Esophagus squamous epithelium (tissue), 5 donors: Measurements from ENCODE around the gene TFEB. TPM values are rescaled to one million over a fixed set of nuclear protein-coding genes. Genes with fewer than 3 reads are reported as not detected.
A peak's percentile ranks its signal among the peaks of the same experiment; 100 is the strongest.

Experiments
- DNase-seq: peaks from one replicate; lab custom pipeline; 2025; lab: John Stamatoyannopoulos, UW
- H3K27ac ChIP-seq, 4 donors: fragments of 200-600 bp; sonication (generic); one replicate each; pipeline ENCODE4 v1.5.1; 2016 to 2019; ENCODE audit warnings: mild to moderate bottlenecking in 1 of 4
- H3K27me3 ChIP-seq, 4 donors: fragments of 200-600 bp; sonication (generic); 1 replicate in 3 of 4; 2 replicates in 1 of 4; pipeline versions ENCODE4 v1.5.1 to v1.6.0; 2017 to 2021; ENCODE audit warnings: antibody characterized with exemption in 1 of 4
- H3K36me3 ChIP-seq, 3 donors: fragments of 200-600 bp; sonication (generic); one replicate each; pipeline ENCODE4 v1.5.1; 2016 to 2019
- H3K4me1 ChIP-seq, 3 donors: fragments of 200-600 bp; sonication (generic); one replicate each; pipeline ENCODE4 v1.5.1; 2017 to 2019
- H3K4me3 ChIP-seq, 4 donors: fragments of 200-600 bp; sonication (generic); 1 replicate in 3 of 4; 2 replicates in 1 of 4; pipeline ENCODE4 v1.5.1; 2016 to 2019; ENCODE audit warnings: mild to moderate bottlenecking in 2 of 4, moderate library complexity in 1 of 4
- H3K9me3 ChIP-seq, 3 donors: fragments of 200-600 bp; sonication (generic); one replicate each; pipeline ENCODE4 v1.5.1; 2016 to 2019
- CTCF ChIP-seq, 6 experiments: fragments of 450-650 bp in 4 of 6; fragments of 200-600 bp in 2 of 6; sonication (generic) in 2 of 6; IDR thresholded peaks; one replicate each; pipeline ENCODE4 v1.5.1; 2016 to 2019; ENCODE audit warnings: antibody characterized with exemption in 6 of 6, mild to moderate bottlenecking in 4 of 6, moderate library complexity in 4 of 6
- POLR2A ChIP-seq, 4 donors: fragments of 450-650 bp; IDR thresholded peaks; one replicate each; pipeline ENCODE4 v1.6.1; 2017; ENCODE audit warnings: antibody characterized with exemption in 4 of 4, mild to moderate bottlenecking in 4 of 4, moderate library complexity in 3 of 4
- WGBS, 2 donors: methylation state at CpG; one replicate each; pipeline ENCODE4 v1.1.5; 2018; 5-methylcytosine and 5-hydroxymethylcytosine counted together
- intact Hi-C: fragments of 100-400 bp; cut with DNase I; formaldehyde crosslinking; loops from one replicate; pipeline ENCODE4 v1.15.0; 2022
- total RNA-seq, 4 donors: library from RNA; depleted of rRNA; stranded (reverse); fragments of >200 nt; gene quantifications; one replicate each; pipeline ENCODE4 v1.1.0, GENCODE V29; 2016
- donor health status: DM: yes; HTN: yes; CAD: no.

TFEB gene
- total RNA-seq, 4 donors from 2014 or later: 7.0 to 17.5 (median 13.4) TPM

- WGBS, 2 donors: 70 to 82% methylated on average over 4 to 5 of the region's 5 CpGs
- H3K9me3 ChIP-seq: no peaks in the 10 kb centered on the region
- intact Hi-C loops: no loop called here
- H3K27me3 ChIP-seq: no peaks in the 10 kb centered on the region
- H3K4me3 ChIP-seq: no peak overlapping the region
- H3K36me3 ChIP-seq: peaks cover 0 to 15% (median 0%) of the 10 kb centered on the region in 3 donors
- H3K27ac ChIP-seq: peak overlapping the region; percentile 62 to 93 (median 84)
- no peak for DNase-seq
- H3K4me1 ChIP-seq: peaks cover 36 to 50% (median 39%) of the 10 kb centered on the region in 3 donors
- TF ChIP-seq POLR2A (IDR thresholded peaks at IDR 0.05): no peak
- no peak for TF ChIP-seq CTCF (IDR thresholded peaks at IDR 0.05)
Observed at GRCh38 chr6:41704656-41705310, 30.6 kb downstream of the TFEB start.

GRCh38 chr6:41704028-41704427, 31.4 kb downstream of the TFEB start:
- no peaks in the 10 kb centered on the region for H3K9me3 ChIP-seq
- peaks cover 36 to 53% (median 39%) of the 10 kb centered on the region in 3 donors for H3K4me1 ChIP-seq
- no peak overlapping the region for H3K27ac ChIP-seq
- H3K27me3 ChIP-seq: no peaks in the 10 kb centered on the region
- TF ChIP-seq POLR2A (IDR thresholded peaks at IDR 0.05): no peak
- TF ChIP-seq CTCF (IDR thresholded peaks at IDR 0.05): no peak
- intact Hi-C loops: no loop called here
- WGBS, 2 donors: 79 to 84% methylated on average over 5 to 7 of the region's 7 CpGs
- H3K4me3 ChIP-seq: no peak overlapping the region
- H3K36me3 ChIP-seq: peaks cover 0 to 19% (median 0%) of the 10 kb centered on the region in 3 donors
- no peak for DNase-seq

- 86 to 94% methylated on average over 3 to 7 of the region's 14 CpGs for WGBS, 2 donors
- TF ChIP-seq CTCF (IDR thresholded peaks at IDR 0.05) (no peak), POLR2A (IDR thresholded peaks at IDR 0.05) (no peak)
- Histone ChIP-seq H3K27me3 (no peaks in the 10 kb centered on the region), H3K9me3 (no peaks in the 10 kb centered on the region), H3K27ac (no peak overlapping the region), H3K4me1 (peaks cover 34 to 52% (median 39%) of the 10 kb centered on the region in 3 donors), H3K36me3 (peaks cover 0 to 30% (median 0%) of the 10 kb centered on the region in 3 donors), H3K4me3 (no peak overlapping the region)
- intact Hi-C loops: no loop called here
- no peak for DNase-seq
Observed at GRCh38 chr6:41702771-41703494, 32.5 kb downstream of the TFEB start.

GRCh38 chr6:41702089-41702745, 33.2 kb downstream of the TFEB start:
- Histone ChIP-seq H3K9me3 (no peaks in the 10 kb centered on the region), H3K36me3 (peaks cover 0 to 34% (median 0%) of the 10 kb centered on the region in 3 donors), H3K4me3 (no peak overlapping the region), H3K27ac (no peak overlapping the region), H3K27me3 (no peaks in the 10 kb centered on the region), H3K4me1 (peaks cover 27 to 45% (median 32%) of the 10 kb centered on the region in 3 donors)
- intact Hi-C loops: no loop called here
- no peak for DNase-seq
- no peak for TF ChIP-seq POLR2A (IDR thresholded peaks at IDR 0.05)
- WGBS, 2 donors: 89 to 90% methylated on average over 7 to 9 of the region's 10 CpGs

- no peak for TF ChIP-seq POLR2A (IDR thresholded peaks at IDR 0.05)
- TF ChIP-seq CTCF (IDR thresholded peaks at IDR 0.05): peak in 1 of 6 experiments; percentile 8
Observed at GRCh38 chr6:41700463-41701347, 34.7 kb downstream of the TFEB start.

More at GRCh38 chr6:41700463-41701347, 34.7 kb downstream of the TFEB start:
- H3K36me3 ChIP-seq: peaks cover 0 to 34% (median 0%) of the 10 kb centered on the region in 3 donors
- H3K4me1 ChIP-seq: peaks cover 11 to 32% (median 17%) of the 10 kb centered on the region in 3 donors
- DNase-seq: no peak
- intact Hi-C loops: no loop called here
- peak overlapping the region in 1 of 4 donors; percentile 13 for H3K27ac ChIP-seq
- no peak overlapping the region for H3K4me3 ChIP-seq
- no peaks in the 10 kb centered on the region for H3K27me3 ChIP-seq
- 83 to 86% methylated on average over 14 to 20 of the region's 20 CpGs for WGBS, 2 donors
- no peaks in the 10 kb centered on the region for H3K9me3 ChIP-seq
